ENCODE results near the gene HS6ST3.

DNA sequence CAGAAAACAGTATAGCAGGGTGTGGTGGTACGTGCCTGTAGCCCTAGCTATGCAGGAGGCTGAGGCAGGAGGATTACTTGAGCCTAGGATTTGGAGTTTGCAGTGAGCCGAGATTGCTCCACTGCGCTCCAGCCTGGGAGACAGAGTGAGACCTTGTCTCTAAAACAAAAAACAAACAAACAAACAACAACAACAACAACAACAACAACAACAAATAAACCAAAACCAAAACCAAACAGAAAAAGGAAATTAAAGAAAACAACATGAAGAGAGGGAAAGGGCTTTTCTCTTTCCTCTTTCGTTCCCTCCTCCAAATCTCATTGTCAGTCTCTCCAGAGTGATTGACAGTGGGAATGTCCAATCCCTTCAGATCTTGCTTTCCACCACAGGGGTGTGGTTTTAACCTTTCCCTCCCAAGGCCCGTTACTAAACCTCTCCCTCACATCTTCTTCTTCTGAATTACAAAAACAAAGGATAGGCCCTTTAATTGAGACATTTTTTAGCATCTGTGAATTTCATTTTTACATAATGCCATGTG lies 341.2 kb downstream of the HS6ST3 start:
- TF ChIP-seq CTCF (IDR thresholded peaks at IDR 0.05; ENCODE audit: poor library complexity) (no peak), EZH2 (IDR thresholded peaks at IDR 0.05; ENCODE audit: borderline replicate concordance) (no peak)

Measured in hepatocyte (in vitro differentiated cells).